ENCODE measurements around the gene SQSTM1. TPM values are rescaled to one million over a fixed set of nuclear protein-coding genes. Genes with fewer than 3 reads are reported as not detected.
A peak's percentile ranks its signal among the peaks of the same experiment; 100 is the strongest.

The SQSTM1 gene
- total and polyA plus RNA-seq, 10 donors, result 105 to 328 (median 276) TPM

GRCh38 chr5:179800071-179800695, 20.5 kb upstream of the SQSTM1 start:
- intact Hi-C loops (cut with DNase I; ENCODE audit: low total_unique reads), result loop anchor here (10.0 kb wide), 1 partner anchor 55 kb away; the partner anchor contains the start of gene MRNIP
- H3K36me3 ChIP-seq, result peaks cover 0 to 48% (median 42%) of the 10 kb centered on the region in 6 donors
- no peaks in the 10 kb centered on the region for H3K9me3 ChIP-seq
- no peak overlapping the region for H3K27ac ChIP-seq
- no peak overlapping the region for H3K4me3 ChIP-seq
- no peaks in the 10 kb centered on the region for H3K27me3 ChIP-seq (replicated peaks in 1 of 7)
- WGBS, 5 donors, result 92 to 97% (median 95%) methylated on average over 14 to 21 of the region's 21 CpGs
- peak; percentile 73 for DNase-seq
- peaks cover 27 to 66% (median 56%) of the 10 kb centered on the region in 6 donors for H3K4me1 ChIP-seq
- no peak for TF ChIP-seq POLR2A (IDR thresholded peaks at IDR 0.05)
- peak in 1 of 3 donors; percentile 46 for TF ChIP-seq POLR2AphosphoS5 (IDR thresholded peaks at IDR 0.05)

GRCh38 chr5:179800696-179801201, 20.0 kb upstream of the SQSTM1 start:
- peak; percentile 72 for DNase-seq
- intact Hi-C loops (cut with DNase I; ENCODE audit: low total_unique reads), result loop anchor here (10.0 kb wide), 1 partner anchor 54 kb away; the partner anchor contains the start of gene MRNIP
- H3K4me3 ChIP-seq, result no peak overlapping the region
- H3K4me1 ChIP-seq, result peaks cover 28 to 66% (median 56%) of the 10 kb centered on the region in 6 donors
- H3K36me3 ChIP-seq, result peaks cover 0 to 48% (median 42%) of the 10 kb centered on the region in 6 donors
- 81 to 88% (median 87%) methylated on average over 12 of the region's 12 CpGs for WGBS, 5 donors
- H3K9me3 ChIP-seq, result no peaks in the 10 kb centered on the region
- no peaks in the 10 kb centered on the region for H3K27me3 ChIP-seq (replicated peaks in 1 of 7)
- no peak for TF ChIP-seq POLR2A (IDR thresholded peaks at IDR 0.05)
- no peak for TF ChIP-seq POLR2AphosphoS5 (IDR thresholded peaks at IDR 0.05)
- no peak for TF ChIP-seq CTCF (IDR thresholded peaks at IDR 0.05 in 8 of 11, conservative IDR thresholded peaks at IDR 0.05 in 3 of 11)
- no peak overlapping the region for H3K27ac ChIP-seq

- Histone ChIP-seq H3K27me3 (replicated peaks in 1 of 7) (no peaks in the 10 kb centered on the region), H3K4me1 (peaks cover 28 to 60% (median 50%) of the 10 kb centered on the region in 6 donors), H3K27ac (no peak overlapping the region), H3K4me3 (peak overlapping the region in 1 of 8 donors; percentile 13), H3K36me3 (peaks cover 0 to 48% (median 42%) of the 10 kb centered on the region in 6 donors), H3K9me3 (no peaks in the 10 kb centered on the region)
- DNase-seq, result peak; percentile 94
- intact Hi-C loops (cut with DNase I; ENCODE audit: low total_unique reads), result loop anchor here (10.0 kb wide), 1 partner anchor 53 kb away; the partner anchor contains the start of gene MRNIP
- TF ChIP-seq CTCF (IDR thresholded peaks at IDR 0.05 in 8 of 11, conservative IDR thresholded peaks at IDR 0.05 in 3 of 11) (peak; percentile 28 to 92 (median 75)), POLR2A (IDR thresholded peaks at IDR 0.05) (no peak), POLR2AphosphoS5 (IDR thresholded peaks at IDR 0.05) (peak; percentile 69 to 71 (median 70))
- 64 to 72% (median 66%) methylated on average over 43 to 67 of the region's 67 CpGs for WGBS, 5 donors
Measured at GRCh38 chr5:179801304-179802206, 19.1 kb upstream of the SQSTM1 start.

GRCh38 chr5:179802207-179802883, 18.4 kb upstream of the SQSTM1 start:
- TF ChIP-seq POLR2A (IDR thresholded peaks at IDR 0.05) (no peak), POLR2AphosphoS5 (IDR thresholded peaks at IDR 0.05) (no peak), CTCF (IDR thresholded peaks at IDR 0.05 in 8 of 11, conservative IDR thresholded peaks at IDR 0.05 in 3 of 11) (no peak)
- Histone ChIP-seq H3K27me3 (replicated peaks in 1 of 7) (no peaks in the 10 kb centered on the region), H3K9me3 (no peaks in the 10 kb centered on the region), H3K4me3 (no peak overlapping the region), H3K4me1 (peaks cover 28 to 56% (median 46%) of the 10 kb centered on the region in 6 donors), H3K27ac (peak overlapping the region in 1 of 8 donors; percentile 96), H3K36me3 (peaks cover 0 to 43% (median 40%) of the 10 kb centered on the region in 6 donors)
- intact Hi-C loops (cut with DNase I; ENCODE audit: low total_unique reads), result loop anchor here (10.0 kb wide), 1 partner anchor 52 kb away; the partner anchor contains the start of gene MRNIP
- WGBS, 5 donors, result 90 to 95% (median 92%) methylated on average over 13 to 19 of the region's 19 CpGs
- peak; percentile 65 for DNase-seq

Data from spleen (tissue), 11 donors.